Ovary (tissue), 9 donors: ENCODE data around the gene GYG1. TPM values are rescaled to one million over a fixed set of nuclear protein-coding genes. Genes with fewer than 3 reads are reported as not detected.

Experiments
- DNase-seq, 5 donors: peaks; one replicate each; pipeline ENCODE4 v3.0.0-alpha.2; 2019 to 2020
- H3K27ac ChIP-seq, 2 donors: fragments of 200-600 bp; one replicate each; pipeline versions ENCODE4 v1.5.1 to v1.8.0; 2019 to 2022
- H3K27me3 ChIP-seq: fragments of 200-600 bp; one replicate; pipeline ENCODE4 v1.8.0; 2022
- H3K36me3 ChIP-seq: fragments of 200-600 bp; sonication (generic); one replicate; pipeline ENCODE4 v1.5.1; 2019
- H3K4me1 ChIP-seq: one replicate; pipeline ENCODE4 v1.8.1; 2013; ENCODE audit warnings: mild to moderate bottlenecking, moderate library complexity; ENCODE audit not compliant: insufficient read depth
- H3K4me3 ChIP-seq: fragments of 200-600 bp; sonication (generic); one replicate; pipeline ENCODE4 v1.5.1; 2017
- H3K9me3 ChIP-seq, 2 donors: fragments of 200-600 bp in 1 of 2; sonication (generic) in 1 of 2; one replicate each; pipeline versions ENCODE4 v1.5.1 to v1.8.1; 2013 to 2019; ENCODE audit warnings: mild to moderate bottlenecking in 1 of 2, moderate library complexity in 1 of 2
- CTCF ChIP-seq, 3 donors: fragments of 450-650 bp in 2 of 3; fragments of 200-600 bp in 1 of 3; IDR thresholded peaks; one replicate each; pipeline versions ENCODE4 v1.5.1 to v1.8.0; 2016 to 2022; ENCODE audit warnings: antibody characterized with exemption in 3 of 3, mild to moderate bottlenecking in 1 of 3
- EP300 ChIP-seq: sonication (generic); formaldehyde crosslinking; IDR thresholded peaks from one replicate; pipeline ENCODE4 v1.6.1; 2017; ENCODE audit warnings: antibody characterized with exemption
- POLR2A ChIP-seq: fragments of 450-650 bp; IDR thresholded peaks from one replicate; pipeline ENCODE4 v1.6.1; 2017; ENCODE audit warnings: antibody characterized with exemption, mild to moderate bottlenecking, moderate library complexity
- WGBS, 3 donors: extraction: QIAGEN DNeasy Blood & Tissue Kit in 1 of 3; methylation state at CpG; one replicate each; pipeline versions ENCODE4 v1.1.5 to v1.1.7; 2013 to 2017; 5-methylcytosine and 5-hydroxymethylcytosine counted together
- intact Hi-C, 4 donors: fragments of 100-400 bp; cut with DNase I; formaldehyde crosslinking; loops; one replicate each; pipeline versions ENCODE4 v1.11.0 to v1.15.1; 2022 to 2023
- polyA plus RNA-seq, 2 donors: library from polyadenylated mRNA; stranded (reverse); fragments of 200-250 nt in 1 of 2; fragments of 350-450 nt in 1 of 2; fragmentation: Illumina TruSeq in 1 of 2; extraction: RNeasy Lipid Tissue Mini Kit (QIAGEN cat#74804) in 1 of 2; gene quantifications; one replicate each; pipeline ENCODE4 v1.2.3, GENCODE V29; 2013 to 2014
- total RNA-seq, 7 donors: library from RNA; depleted of rRNA in 2 of 7; stranded (reverse); fragments of >200 nt in 2 of 7; fragmentation: NEBNext Ultra II Directional in 3 of 7; extraction: Animal tissue kit (Norgen Biotek cat#: 25700) in 3 of 7; gene quantifications; one replicate each; pipeline versions ENCODE4 v1.1.0 to v1.2.4, GENCODE V29; 2016 to 2023
- donor health status: DM: no; HTN: no; CAD: no; lungs with moderate emphysema.
- donor health status: DM: no; HTN: no; CAD: no.
- donor health status: Bipolar disorder and iron deficiency.
- donor health status: DM: yes; HTN: yes; CAD: no.
- donor health status: DM: no; HTN: no; CAD: no.
- donor health status: DM: yes; HTN: yes; CAD: no.

The GYG1 gene
- total and polyA plus RNA-seq, 9 donors, result 23.8 to 86.1 (median 58.4) TPM

- intact Hi-C loops, result no loop called here
- WGBS, 3 donors, result 75 to 89% (median 86%) methylated on average over 4 of the region's 4 CpGs
- TF ChIP-seq CTCF (IDR thresholded peaks at IDR 0.05), result no peak
- no peaks in the 10 kb centered on the region for H3K9me3 ChIP-seq
- no peak overlapping the region for H3K27ac ChIP-seq
- H3K36me3 ChIP-seq, result no peaks in the 10 kb centered on the region
- DNase-seq, result no peak
- H3K27me3 ChIP-seq, result no peaks in the 10 kb centered on the region
- H3K4me3 ChIP-seq, result no peak overlapping the region
- H3K4me1 ChIP-seq, result no peaks in the 10 kb centered on the region
These were observed 29.5 kb downstream of the GYG1 start for GRCh38 chr3:149020839-149021252.

DNA sequence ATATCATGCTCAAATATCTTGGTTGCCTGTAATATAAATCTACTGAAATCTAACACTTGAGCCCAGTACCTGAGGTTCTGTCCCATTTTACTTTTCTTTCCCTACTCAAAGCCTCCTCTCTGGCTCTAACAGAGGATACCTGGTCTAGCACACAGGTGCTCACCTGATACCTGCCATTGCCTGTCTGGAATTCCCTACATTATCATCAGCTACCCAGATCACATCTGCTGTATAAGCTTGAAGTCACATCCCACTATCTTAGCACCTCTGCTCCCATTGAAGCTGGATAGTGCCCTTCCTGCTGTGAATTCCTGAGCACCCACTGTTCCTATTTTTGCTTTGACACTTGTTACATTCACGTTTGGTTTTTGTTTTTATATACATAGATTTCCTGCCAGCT, 30.5 kb downstream of the GYG1 start:
- no peak for DNase-seq
- no peaks in the 10 kb centered on the region for H3K9me3 ChIP-seq
- no peak overlapping the region for H3K4me3 ChIP-seq
- no peak for TF ChIP-seq CTCF (IDR thresholded peaks at IDR 0.05)
- no peak for TF ChIP-seq POLR2A
- TF ChIP-seq EP300, result no peak
- no peaks in the 10 kb centered on the region for H3K36me3 ChIP-seq
- no peaks in the 10 kb centered on the region for H3K4me1 ChIP-seq
- H3K27ac ChIP-seq, result no peak overlapping the region
- no peaks in the 10 kb centered on the region for H3K27me3 ChIP-seq
- intact Hi-C loops, result no loop called here
- WGBS, 3 donors, result 14 to 22% (median 17%) methylated on average over 1 of the region's 1 CpG

DNA sequence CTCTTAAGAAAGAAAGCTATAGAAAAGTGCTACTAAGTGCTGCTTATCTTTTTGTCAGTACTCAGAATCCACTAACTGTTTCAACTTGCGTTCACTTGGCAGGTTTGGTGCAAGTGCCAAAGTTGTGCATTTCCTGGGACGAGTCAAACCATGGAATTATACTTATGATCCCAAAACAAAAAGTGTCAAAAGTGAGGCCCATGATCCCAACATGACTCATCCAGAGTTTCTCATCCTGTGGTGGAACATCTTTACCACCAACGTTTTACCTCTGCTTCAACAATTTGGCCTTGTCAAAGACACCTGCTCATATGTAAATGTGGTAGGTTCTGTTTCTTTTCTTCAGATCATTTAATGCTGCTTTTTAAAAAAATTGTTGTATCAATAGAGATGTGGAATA, 32.6 kb downstream of the GYG1 start:
- Histone ChIP-seq H3K36me3 (no peaks in the 10 kb centered on the region), H3K27me3 (no peaks in the 10 kb centered on the region), H3K9me3 (no peaks in the 10 kb centered on the region), H3K27ac (no peak overlapping the region), H3K4me1 (no peaks in the 10 kb centered on the region), H3K4me3 (no peak overlapping the region)
- TF ChIP-seq POLR2A (no peak), CTCF (IDR thresholded peaks at IDR 0.05) (no peak), EP300 (no peak)
- DNase-seq, result no peak
- intact Hi-C loops, result no loop called here
- 50 to 70% (median 65%) methylated on average over 3 of the region's 3 CpGs for WGBS, 3 donors

- DNase-seq, result no peak
- H3K9me3 ChIP-seq, result no peaks in the 10 kb centered on the region
- H3K27ac ChIP-seq, result no peak overlapping the region
- no peak overlapping the region for H3K4me3 ChIP-seq
- H3K36me3 ChIP-seq, result no peaks in the 10 kb centered on the region
- WGBS, 3 donors, result 37 to 49% (median 45%) methylated on average over 4 of the region's 4 CpGs
- H3K27me3 ChIP-seq, result no peaks in the 10 kb centered on the region
- TF ChIP-seq EP300 (no peak), POLR2A (no peak), CTCF (IDR thresholded peaks at IDR 0.05) (no peak)
- intact Hi-C loops, result no loop called here
- H3K4me1 ChIP-seq, result no peaks in the 10 kb centered on the region
These were observed 35.4 kb downstream of the GYG1 start for GRCh38 chr3:149026718-149027117.

GRCh38 chr3:149031096-149031495, 39.8 kb downstream of the GYG1 start:
- no peak for DNase-seq

More at GRCh38 chr3:149031096-149031495, 39.8 kb downstream of the GYG1 start:
- H3K9me3 ChIP-seq, result no peaks in the 10 kb centered on the region
- H3K4me3 ChIP-seq, result no peak overlapping the region
- no peak overlapping the region for H3K27ac ChIP-seq
- H3K36me3 ChIP-seq, result no peaks in the 10 kb centered on the region
- WGBS, 3 donors, result 75 to 79% (median 75%) methylated on average over 2 of the region's 2 CpGs
- no peaks in the 10 kb centered on the region for H3K27me3 ChIP-seq
- TF ChIP-seq CTCF (IDR thresholded peaks at IDR 0.05) (no peak), POLR2A (no peak), EP300 (no peak)
- intact Hi-C loops, result no loop called here
- no peaks in the 10 kb centered on the region for H3K4me1 ChIP-seq
